GM13977 (cell line): ENCODE measurements around the gene RNU6-9.

Experiments
- DNase-seq: peaks from one replicate; pipeline ENCODE4 v3.0.0; 2012; ENCODE audit warnings: low spot score
- CTCF ChIP-seq: IDR thresholded peaks from 2 replicates; pipeline ENCODE4 v1.5.1; 2012; ENCODE audit warnings: mild to moderate bottlenecking, control low read depth; ENCODE audit not compliant: insufficient read depth; ENCODE audit errors: extremely low read depth, missing control alignments
- in situ Hi-C: fragments of 300-500 bp; cut with MboI; formaldehyde crosslinking; loops from one replicate; pipeline ENCODE4 v1.12.0; 2022; ENCODE audit warnings: low sequenced_read_pairs, low pct_unique_long_range_greater_than_20kb, mixed read lengths, inconsistent platforms; ENCODE audit not compliant: unreplicated experiment

The RNU6-9 gene

GRCh38 chr19:916645-917322 lies 23.5 kb downstream of the RNU6-9 start:
- in situ Hi-C loops, result no loop called here
- no peak for TF ChIP-seq CTCF
- DNase-seq, result peak; percentile 35

GRCh38 chr19:917323-918151 lies 24.3 kb downstream of the RNU6-9 start, which contains the start of gene KISS1R:
Gene KISS1R, plus strand, starts transcription at chr19:917333. Its CDS starts 170 bp downstream, at chr19:917503.
- DNase-seq, result peak; percentile 85
- in situ Hi-C loops, result no loop called here
- peak; percentile 81 for TF ChIP-seq CTCF

- no peak for TF ChIP-seq CTCF
- in situ Hi-C loops, result no loop called here
Observed at GRCh38 chr19:918152-918437, 24.8 kb downstream of the RNU6-9 start.

GRCh38 chr19:918481-919198 lies 25.4 kb downstream of the RNU6-9 start:
- in situ Hi-C loops, result no loop called here
- no peak for DNase-seq
- no peak for TF ChIP-seq CTCF

More at GRCh38 chr19:918152-918437, 24.8 kb downstream of the RNU6-9 start:
- no peak for DNase-seq

GRCh38 chr19:919199-920050 lies 26.1 kb downstream of the RNU6-9 start:
- DNase-seq, result peak; percentile 59

More at GRCh38 chr19:919199-920050, 26.1 kb downstream of the RNU6-9 start:
- in situ Hi-C loops, result loop anchor here (5.0 to 10.0 kb wide), 2 partner anchors 55 to 63 kb away; partner anchors contain the start of gene WDR18
- TF ChIP-seq CTCF, result no peak
